Small intestine (tissue), 7 donors: Measurements from ENCODE around the gene AGAP3. TPM values are rescaled to one million over a fixed set of nuclear protein-coding genes. Genes with fewer than 3 reads are reported as not detected.

Experiments
- DNase-seq, 2 donors: peaks; one replicate each; pipeline versions ENCODE4 v3.0.0 to v3.0.0-alpha.2; 2013
- FAIRE-seq: peaks from 2 replicates; lab custom pipeline; 2012; peaks lifted over from hg19 to GRCh38; lab: Jason Lieb, UNC
- H3K27ac ChIP-seq, 3 donors: one replicate each; pipeline ENCODE4 v1.5.1; 2013; ENCODE audit warnings: low read length in 2 of 3, mild to moderate bottlenecking in 2 of 3, control low read depth in 1 of 3, inconsistent platforms in 1 of 3, low read depth in 1 of 3, moderate library complexity in 1 of 3
- H3K27me3 ChIP-seq, 3 donors: one replicate each; pipeline ENCODE4 v1.6.1; 2013; ENCODE audit warnings: low read length in 3 of 3, inconsistent platforms in 1 of 3; ENCODE audit not compliant: control insufficient read depth in 3 of 3, insufficient read depth in 3 of 3
- H3K36me3 ChIP-seq, 3 donors: one replicate each; pipeline ENCODE4 v1.6.1; 2013; ENCODE audit warnings: low read length in 3 of 3, inconsistent platforms in 1 of 3, low read depth in 1 of 3, mild to moderate bottlenecking in 1 of 3, moderate library complexity in 1 of 3; ENCODE audit not compliant: control insufficient read depth in 3 of 3, insufficient read depth in 2 of 3
- H3K4me1 ChIP-seq, 3 donors: one replicate each; pipeline ENCODE4 v1.6.1; 2013; ENCODE audit warnings: low read length in 2 of 3, inconsistent platforms in 1 of 3, low read depth in 1 of 3, mild to moderate bottlenecking in 1 of 3, moderate library complexity in 1 of 3; ENCODE audit not compliant: control insufficient read depth in 3 of 3, insufficient read depth in 2 of 3
- H3K4me3 ChIP-seq, 3 donors: one replicate each; pipeline ENCODE4 v1.5.1; 2013; ENCODE audit warnings: low read length in 3 of 3, control low read depth in 1 of 3, inconsistent platforms in 1 of 3, low read depth in 1 of 3, mild to moderate bottlenecking in 1 of 3, moderate library complexity in 1 of 3
- H3K9me3 ChIP-seq, 2 donors: one replicate each; pipeline ENCODE4 v1.6.1; 2013; ENCODE audit warnings: low read depth in 1 of 2, low read length in 1 of 2; ENCODE audit not compliant: control insufficient read depth in 2 of 2, insufficient read depth in 1 of 2
- WGBS, 3 donors: extraction: QIAGEN DNeasy Blood & Tissue Kit; methylation state at CpG; one replicate each; pipeline ENCODE4 v1.1.7; 2013; 5-methylcytosine and 5-hydroxymethylcytosine counted together
- polyA plus RNA-seq, 4 donors: library from polyadenylated mRNA; stranded (reverse) in 3 of 4; unstranded in 1 of 4; fragments of 200-250 nt in 3 of 4; fragments of 120-200 nt in 1 of 4; gene quantifications; one replicate each; pipeline versions ENCODE4 v1.2.1 to v1.2.3, GENCODE V29; 2013
- donor health status: healthy with polysubstance abuse.
- donor health status: control.
- donor health status: control.
- donor health status: Bipolar disorder and iron deficiency.
- donor health status: healthy.

AGAP3 gene
- polyA plus RNA-seq, 4 donors: 46.5 to 57.9 (median 54.4) TPM

- Histone ChIP-seq H3K4me1 (peaks cover 3 to 49% (median 12%) of the 10 kb centered on the region in 3 donors), H3K27ac (peak overlapping the region in 2 of 3 donors; percentile 84 to 86)
Observed at GRCh38 chr7:151079199-151079910, 6.9 kb upstream of the AGAP3 start.

GRCh38 chr7:151080067-151080521, 6.2 kb upstream of the AGAP3 start:
- no peaks in the 10 kb centered on the region for H3K9me3 ChIP-seq
- DNase-seq (peak; percentile 41 to 70), FAIRE-seq (no peak)
- H3K36me3 ChIP-seq: peaks cover 6 to 52% (median 6%) of the 10 kb centered on the region in 3 donors
- H3K27ac ChIP-seq: peak overlapping the region; percentile 76 to 86 (median 84)
- peaks cover 3 to 52% (median 12%) of the 10 kb centered on the region in 3 donors for H3K4me1 ChIP-seq
- H3K27me3 ChIP-seq: no peaks in the 10 kb centered on the region
- peak overlapping the region; percentile 69 to 94 (median 73) for H3K4me3 ChIP-seq
- WGBS, 3 donors: 0 to 1% (median 1%) methylated on average over 27 to 31 of the region's 31 CpGs

More at GRCh38 chr7:151079199-151079910, 6.9 kb upstream of the AGAP3 start:
- Histone ChIP-seq H3K27me3 (no peaks in the 10 kb centered on the region), H3K4me3 (peak overlapping the region in 2 of 3 donors; percentile 69 to 73), H3K36me3 (peaks cover 8 to 59% (median 9%) of the 10 kb centered on the region in 3 donors), H3K9me3 (no peaks in the 10 kb centered on the region)
- FAIRE-seq: no peak
- 78 to 83% (median 83%) methylated on average over 27 of the region's 27 CpGs for WGBS, 3 donors
- no peak for DNase-seq

- peak within 1 kb of the TSS; percentile 73 to 94 (median 75) for H3K4me3 ChIP-seq
- H3K36me3 ChIP-seq: peaks cover 3 to 46% (median 6%) of the 10 kb centered on the region in 3 donors
- H3K9me3 ChIP-seq: no peaks in the 10 kb centered on the region
- FAIRE-seq: no peak
- peak within 1 kb of the TSS; percentile 86 to 97 (median 89) for H3K27ac ChIP-seq
- H3K27me3 ChIP-seq: no peaks in the 10 kb centered on the region
- WGBS, 3 donors: 1% methylated on average over 59 to 66 of the region's 66 CpGs
- peaks cover 3 to 57% (median 12%) of the 10 kb centered on the region in 3 donors for H3K4me1 ChIP-seq
- DNase-seq: peak; percentile 92 to 95
Observed at GRCh38 chr7:151080522-151081169, 5.6 kb upstream of the AGAP3 start, which contains the start of gene FASTK. Gene FASTK, minus strand, starts transcription at chr7:151080809. Its CDS starts 43 bp downstream, at chr7:151080766.

GRCh38 chr7:151081170-151082101, 4.8 kb upstream of the AGAP3 start:
- WGBS, 3 donors: 11 to 29% (median 22%) methylated on average over 53 to 64 of the region's 64 CpGs
- Histone ChIP-seq H3K36me3 (peaks cover 0 to 39% (median 0%) of the 10 kb centered on the region in 3 donors), H3K9me3 (no peaks in the 10 kb centered on the region), H3K4me1 (peaks cover 3 to 60% (median 12%) of the 10 kb centered on the region in 3 donors), H3K27ac (peak overlapping the region; percentile 76 to 97 (median 89)), H3K4me3 (peak overlapping the region; percentile 17 to 75 (median 73)), H3K27me3 (no peaks in the 10 kb centered on the region)
- FAIRE-seq (no peak), DNase-seq (peak; percentile 76 to 83)

GRCh38 chr7:151082141-151083070, 3.9 kb upstream of the AGAP3 start:
- WGBS, 3 donors: 24 to 50% (median 29%) methylated on average over 35 to 42 of the region's 42 CpGs
- H3K4me3 ChIP-seq: peak overlapping the region; percentile 73 to 83 (median 75)
- H3K4me1 ChIP-seq: peaks cover 3 to 60% (median 12%) of the 10 kb centered on the region in 3 donors
- no peaks in the 10 kb centered on the region for H3K27me3 ChIP-seq
- FAIRE-seq (no peak), DNase-seq (no peak)
- no peaks in the 10 kb centered on the region for H3K9me3 ChIP-seq
- peak overlapping the region; percentile 76 to 97 (median 89) for H3K27ac ChIP-seq
- peaks cover 0 to 29% (median 0%) of the 10 kb centered on the region in 3 donors for H3K36me3 ChIP-seq

- Histone ChIP-seq H3K36me3 (peaks cover 0 to 21% (median 0%) of the 10 kb centered on the region in 3 donors), H3K27ac (peak within 1 kb of the TSS; percentile 76 to 97 (median 89)), H3K9me3 (no peaks in the 10 kb centered on the region), H3K4me3 (peak within 1 kb of the TSS; percentile 73 to 83 (median 75)), H3K4me1 (peaks cover 3 to 60% (median 15%) of the 10 kb centered on the region in 3 donors), H3K27me3 (no peaks in the 10 kb centered on the region)
- WGBS, 3 donors: 0 to 1% (median 1%) methylated on average over 51 to 69 of the region's 69 CpGs
- FAIRE-seq (no peak), DNase-seq (peak; percentile 78 to 90)
Observed at GRCh38 chr7:151083071-151083823, 3.0 kb upstream of the AGAP3 start, which contains the start of gene TMUB1. Gene TMUB1, minus strand, starts transcription at chr7:151083493. Its CDS starts 930 bp downstream, at chr7:151082563.
